Stromal cell of bone marrow (primary cell): ENCODE data around the gene KIF21A.

Experiments
- DNase-seq: peaks from one replicate; pipeline ENCODE4 v3.0.0-alpha.2; 2012; ENCODE audit warnings: low read depth

The KIF21A gene

DNA sequence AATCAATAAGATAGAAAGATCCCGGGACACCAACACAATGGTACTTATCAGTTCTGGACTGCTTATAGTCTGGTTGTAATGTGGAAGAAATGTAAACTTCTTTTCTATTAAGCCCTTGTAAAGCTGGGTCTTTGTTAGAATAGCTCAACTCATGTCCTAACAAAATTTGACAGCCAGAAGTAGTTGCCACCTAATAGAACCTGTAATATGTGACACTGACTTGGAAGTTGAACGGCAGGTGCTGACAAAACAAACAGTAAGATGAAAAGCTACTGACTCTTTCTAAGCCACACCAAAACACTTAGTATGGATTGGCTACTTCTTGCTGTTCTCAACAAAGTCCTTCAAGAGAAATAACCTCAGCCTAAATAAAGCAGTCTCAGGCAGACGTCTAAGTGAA, 56.6 kb downstream of the KIF21A start:
- no peak for DNase-seq

DNA sequence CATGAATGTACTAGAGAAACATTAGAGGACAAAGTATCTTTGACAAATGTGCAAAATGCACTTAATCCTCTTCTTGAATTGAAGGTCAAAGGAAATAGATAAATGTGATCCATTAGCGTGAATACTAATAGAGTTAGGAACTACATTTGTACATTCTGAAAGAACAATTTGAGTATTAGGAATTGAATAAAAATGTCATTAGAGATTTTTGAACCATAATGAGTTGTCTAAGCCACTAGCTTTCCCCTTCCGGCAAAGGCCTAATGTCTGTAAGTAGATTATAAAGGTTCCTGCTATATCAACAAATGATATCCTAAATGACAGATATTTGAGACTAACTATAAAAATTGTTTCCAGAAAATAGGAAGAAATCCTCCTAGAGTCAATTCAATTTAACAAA, 59.8 kb downstream of the KIF21A start:
- no peak for DNase-seq

DNA sequence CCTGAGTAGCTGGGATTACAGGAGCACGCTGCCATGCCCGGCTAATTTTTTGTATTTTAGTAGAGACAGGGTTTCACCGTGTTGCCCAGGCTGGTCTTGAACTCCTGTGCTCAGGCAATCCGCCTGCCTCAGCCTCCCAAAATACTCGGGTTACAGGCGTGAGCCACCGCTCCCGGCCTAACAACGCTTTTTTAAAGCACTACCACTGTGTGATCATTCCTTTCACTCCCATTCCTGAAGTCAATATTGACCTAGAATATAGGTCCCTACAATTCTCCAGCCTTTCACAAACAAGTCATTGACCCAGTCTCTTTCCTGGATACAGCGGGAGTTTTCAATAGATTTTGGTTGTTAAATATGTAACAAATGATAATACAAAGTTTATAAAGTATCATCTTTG, 62.8 kb downstream of the KIF21A start:
- DNase-seq, result no peak

- no peak for DNase-seq
Observed at GRCh38 chr12:39378341-39378740, 64.6 kb downstream of the KIF21A start.

- DNase-seq, result no peak
Observed at GRCh38 chr12:39375206-39375808, 67.6 kb downstream of the KIF21A start.

GRCh38 chr12:39372929-39373328, 70.0 kb downstream of the KIF21A start:
- no peak for DNase-seq

DNA sequence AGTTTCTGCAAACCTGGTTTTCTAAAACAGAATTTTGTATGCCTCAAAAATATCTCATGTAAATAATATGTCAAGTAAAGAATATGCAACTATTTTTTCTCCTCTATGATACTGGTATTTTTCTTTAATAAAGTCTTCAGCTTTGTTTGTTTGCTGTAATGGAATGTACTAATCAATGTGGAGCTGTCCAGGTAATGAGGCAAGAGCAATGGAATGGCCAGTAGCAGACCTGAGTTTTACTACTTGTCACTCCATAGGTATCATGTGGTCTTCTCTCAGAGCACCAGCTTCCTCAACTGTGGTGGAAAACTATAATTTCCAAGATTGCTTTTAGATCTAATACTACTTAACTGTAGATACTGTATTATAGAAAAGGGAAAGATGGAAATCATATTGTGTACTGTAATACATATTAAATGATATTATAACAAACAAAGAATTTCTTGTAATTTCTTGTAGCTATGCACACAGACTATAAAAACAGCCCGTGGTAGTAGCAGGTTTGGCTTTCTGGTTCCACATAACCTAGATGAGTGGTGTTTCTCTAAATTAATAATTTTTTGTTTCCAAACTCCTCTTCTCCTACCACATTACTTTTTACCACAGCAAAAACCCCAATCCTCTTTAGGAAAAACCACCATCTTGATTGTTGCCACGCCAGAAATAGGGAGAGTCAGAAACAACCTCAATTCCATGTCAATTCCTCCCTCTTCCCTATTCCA, 70.6 kb downstream of the KIF21A start:
- no peak for DNase-seq

GRCh38 chr12:39369756-39370155, 73.2 kb downstream of the KIF21A start:
- DNase-seq, result no peak

DNA sequence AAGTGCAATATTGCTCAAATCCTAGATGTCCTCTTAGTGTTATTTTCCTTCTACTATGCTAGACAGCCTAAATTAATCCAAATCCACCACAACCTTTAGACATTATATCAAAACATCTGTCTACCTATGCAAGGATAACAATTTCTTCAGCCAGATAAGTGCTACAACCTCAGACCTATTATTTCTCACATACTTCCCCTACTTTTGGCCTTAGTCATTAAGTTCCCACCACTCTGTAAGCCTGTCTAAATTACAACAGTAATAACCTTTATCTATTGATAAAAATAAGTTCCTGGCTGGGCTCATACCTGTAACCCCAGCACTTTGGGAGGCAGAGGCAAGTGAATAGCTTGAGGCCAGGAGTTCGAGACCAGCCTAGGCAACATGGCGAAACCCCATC, 74.0 kb downstream of the KIF21A start:
- no peak for DNase-seq

DNA sequence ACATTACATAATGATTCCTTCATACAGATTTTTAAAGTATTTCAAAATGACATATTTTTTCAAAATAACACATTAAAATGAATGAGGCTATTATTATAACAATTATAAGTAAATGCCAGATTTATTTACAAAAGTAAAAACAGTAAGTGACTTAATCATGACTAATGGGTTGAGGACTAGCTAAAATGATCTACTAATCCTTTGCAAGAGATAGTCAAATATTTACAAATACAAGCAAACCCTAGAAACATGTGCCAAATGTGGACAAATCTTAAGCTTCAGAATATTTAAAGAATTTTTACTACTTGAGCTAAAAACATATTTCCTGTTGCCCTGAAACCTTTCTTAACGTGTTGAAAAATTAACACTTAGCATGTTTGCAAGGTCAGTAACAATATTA, 74.8 kb downstream of the KIF21A start:
- no peak for DNase-seq

- no peak for DNase-seq
Observed at GRCh38 chr12:39367494-39367893, 75.4 kb downstream of the KIF21A start.

GRCh38 chr12:39365364-39366001, 77.4 kb downstream of the KIF21A start:
- DNase-seq, result no peak

- no peak for DNase-seq
Observed at GRCh38 chr12:39364196-39364595, 78.7 kb downstream of the KIF21A start.

DNA sequence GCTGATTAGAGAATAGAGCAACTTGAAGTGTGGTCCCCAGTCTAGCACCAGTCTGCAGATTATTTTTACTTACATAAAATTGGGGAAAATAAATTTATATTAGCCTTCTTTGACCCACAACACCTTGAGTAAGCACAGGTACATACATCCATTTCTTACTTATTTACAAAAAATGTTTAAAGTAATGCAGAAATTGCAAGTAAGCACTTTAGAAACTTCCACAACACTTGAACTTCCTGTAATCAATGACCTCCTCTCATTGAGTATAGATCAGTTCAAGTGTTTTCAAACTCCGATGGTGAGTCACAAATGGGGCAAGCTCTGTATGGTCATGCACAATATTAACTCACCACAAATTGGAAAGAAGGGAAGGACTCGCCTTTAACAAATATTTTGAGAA, 83.3 kb downstream of the KIF21A start:
- DNase-seq, result no peak

GRCh38 chr12:39357041-39357440, 85.9 kb downstream of the KIF21A start:
- no peak for DNase-seq

GRCh38 chr12:39355841-39356240, 87.1 kb downstream of the KIF21A start:
- DNase-seq, result no peak

DNA sequence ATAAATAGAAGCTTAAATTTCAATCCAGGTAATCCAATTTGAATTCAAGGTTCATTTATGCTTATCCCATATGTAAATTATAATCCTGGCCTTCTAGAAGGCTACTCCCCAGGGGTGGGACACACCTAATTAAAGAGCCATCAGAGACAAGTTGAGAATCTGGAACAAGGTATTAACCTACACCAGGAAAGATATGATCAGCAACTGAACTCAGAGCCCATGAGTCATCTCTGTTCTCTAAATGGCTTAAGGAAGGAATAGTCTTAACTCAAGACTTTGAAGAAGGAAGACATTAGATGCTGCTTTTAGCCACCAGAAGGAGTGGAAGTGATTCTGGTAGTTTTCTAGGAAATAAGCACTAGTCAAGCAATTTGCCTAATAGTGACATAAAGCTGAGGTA, 88.0 kb downstream of the KIF21A start:
- no peak for DNase-seq

DNA sequence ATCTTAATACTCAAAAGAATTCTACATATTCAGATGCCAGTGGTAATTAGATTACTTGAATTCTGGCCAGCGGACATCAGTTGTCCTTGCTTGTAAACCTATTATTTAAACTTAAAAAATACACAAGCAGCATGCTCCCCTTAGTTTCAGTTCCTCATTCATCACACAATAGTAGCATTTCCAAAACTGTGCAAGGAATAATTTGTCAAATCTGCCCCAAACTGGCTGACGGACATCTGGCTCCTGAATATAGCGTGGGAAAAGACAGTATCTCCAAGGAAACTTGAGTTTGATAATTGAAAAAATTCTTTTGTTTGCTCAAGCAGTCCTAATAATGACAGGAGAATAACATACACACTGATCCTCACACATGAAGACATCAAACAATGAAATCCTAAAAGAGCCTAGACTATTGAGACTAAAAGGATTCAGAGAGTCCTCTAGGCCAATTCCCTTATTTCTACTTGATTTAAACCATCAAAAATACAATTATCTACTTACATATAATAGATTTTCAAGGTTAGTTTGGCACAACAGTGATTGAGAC, 90.4 kb downstream of the KIF21A start:
- DNase-seq, result no peak

- no peak for DNase-seq
Observed at GRCh38 chr12:39351153-39351552, 91.8 kb downstream of the KIF21A start.

DNA sequence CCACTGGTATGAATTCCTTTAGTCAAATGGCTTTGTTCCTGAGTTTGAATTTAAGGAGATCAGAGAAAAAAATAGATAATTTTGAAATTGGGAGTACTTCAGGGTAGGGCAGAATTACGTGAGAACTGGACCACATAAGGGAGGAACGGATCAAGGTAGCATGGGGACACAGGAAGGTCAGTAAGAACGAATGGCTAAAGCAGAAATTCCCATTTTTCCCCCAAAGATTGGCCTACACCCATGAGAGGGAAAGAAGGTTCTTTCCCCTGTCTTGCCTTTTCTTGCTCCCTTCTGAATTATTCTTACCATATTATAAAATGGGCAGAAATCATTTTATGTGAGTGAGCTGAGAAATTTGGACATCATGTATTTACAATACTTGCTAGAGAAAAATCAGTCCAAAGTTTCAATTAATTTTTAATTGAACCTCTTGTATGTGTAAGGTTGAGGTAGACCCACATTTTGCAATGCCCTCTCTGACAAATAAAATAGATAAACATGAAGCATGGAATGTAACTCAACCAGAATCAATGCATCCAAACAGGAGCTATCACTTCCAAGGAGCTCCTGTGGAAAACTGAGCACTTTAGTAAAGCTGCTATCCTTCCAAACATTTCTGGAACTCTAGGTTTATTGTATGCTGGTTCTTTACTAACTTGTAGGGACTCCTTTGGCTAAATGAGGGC, 93.8 kb downstream of the KIF21A start:
- DNase-seq, result no peak

- DNase-seq, result no peak
Observed at GRCh38 chr12:39348523-39348922, 94.4 kb downstream of the KIF21A start.

DNA sequence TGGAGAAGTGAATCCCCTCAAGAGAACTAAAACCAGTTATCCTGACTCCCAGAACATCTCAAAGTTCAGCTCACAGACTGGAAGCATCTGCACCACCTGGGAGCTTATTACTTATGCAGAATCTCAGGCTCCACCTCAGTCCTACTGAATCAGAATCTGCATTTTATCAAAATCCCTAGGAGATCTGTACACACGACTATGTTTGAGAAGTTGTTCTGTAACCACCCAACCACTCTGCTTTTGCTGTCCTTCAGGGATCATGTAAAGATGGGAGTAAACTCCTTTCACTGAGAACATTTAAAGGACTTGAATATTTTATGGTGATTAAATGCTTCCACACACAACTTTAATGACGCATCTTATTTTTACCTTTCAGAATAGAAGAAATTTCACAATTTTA, 98.0 kb downstream of the KIF21A start:
- DNase-seq, result no peak

GRCh38 chr12:39343665-39344064, 99.3 kb downstream of the KIF21A start:
- DNase-seq, result no peak
